Stimulated activated naive CD8-positive, alpha-beta T cell treated with anti-CD3 and anti-CD28 coated beads, Interleukin-15, Interleukin-2, amounts not matched to agents 100 ng/mL and 50 ng/mL, for 24 hours (primary cell): ENCODE data around the gene ENTPD3.
A peak's percentile ranks its signal among the peaks of the same experiment; 100 is the strongest.

ENCODE experiments used
- H3K27ac Mint-ChIP-seq: one replicate; pipeline ENCODE4 v1.8.0; 2021; ENCODE audit warnings: mild to moderate bottlenecking, mixed read lengths
- H3K27me3 Mint-ChIP-seq: one replicate; pipeline ENCODE4 v1.8.0; 2021; ENCODE audit warnings: mixed read lengths
- H3K36me3 Mint-ChIP-seq: one replicate; pipeline ENCODE4 v1.8.0; 2021; ENCODE audit warnings: low read depth, mixed read lengths
- H3K4me1 Mint-ChIP-seq: one replicate; pipeline ENCODE4 v1.8.0; 2021; ENCODE audit warnings: low read depth, mixed read lengths
- H3K4me3 Mint-ChIP-seq: one replicate; pipeline ENCODE4 v1.8.0; 2021; ENCODE audit warnings: mild to moderate bottlenecking, mixed read lengths
- H3K9me3 Mint-ChIP-seq: one replicate; pipeline ENCODE4 v1.8.0; 2021; ENCODE audit warnings: mixed read lengths

The ENTPD3 gene

GRCh38 chr3:40464339-40465110 lies 77.5 kb downstream of the ENTPD3 start:
- H3K4me3 Mint-ChIP-seq: no peak overlapping the region
- H3K27me3 Mint-ChIP-seq: no peaks in the 10 kb centered on the region
- H3K4me1 Mint-ChIP-seq: peaks cover 34% of the 10 kb centered on the region
- no peaks in the 10 kb centered on the region for H3K9me3 Mint-ChIP-seq
- H3K27ac Mint-ChIP-seq: peak overlapping the region; percentile 63
- H3K36me3 Mint-ChIP-seq: peaks cover 64% of the 10 kb centered on the region

GRCh38 chr3:40465111-40465407 lies 78.1 kb downstream of the ENTPD3 start:
- no peaks in the 10 kb centered on the region for H3K9me3 Mint-ChIP-seq
- H3K36me3 Mint-ChIP-seq: peaks cover 59% of the 10 kb centered on the region
- H3K4me1 Mint-ChIP-seq: peaks cover 29% of the 10 kb centered on the region
- no peaks in the 10 kb centered on the region for H3K27me3 Mint-ChIP-seq
- peak overlapping the region; percentile 62 for H3K27ac Mint-ChIP-seq
- H3K4me3 Mint-ChIP-seq: no peak overlapping the region

GRCh38 chr3:40465456-40465855 lies 78.5 kb downstream of the ENTPD3 start:
- peaks cover 25% of the 10 kb centered on the region for H3K4me1 Mint-ChIP-seq
- peak overlapping the region; percentile 62 for H3K27ac Mint-ChIP-seq
- no peaks in the 10 kb centered on the region for H3K27me3 Mint-ChIP-seq
- H3K4me3 Mint-ChIP-seq: no peak overlapping the region
- peaks cover 55% of the 10 kb centered on the region for H3K36me3 Mint-ChIP-seq
- H3K9me3 Mint-ChIP-seq: no peaks in the 10 kb centered on the region

GRCh38 chr3:40468018-40468417 lies 81.0 kb downstream of the ENTPD3 start:
- no peak overlapping the region for H3K27ac Mint-ChIP-seq
- H3K36me3 Mint-ChIP-seq: peaks cover 33% of the 10 kb centered on the region
- no peaks in the 10 kb centered on the region for H3K27me3 Mint-ChIP-seq
- H3K4me3 Mint-ChIP-seq: no peak overlapping the region
- peaks cover 11% of the 10 kb centered on the region for H3K4me1 Mint-ChIP-seq
- H3K9me3 Mint-ChIP-seq: no peaks in the 10 kb centered on the region

GRCh38 chr3:40470701-40471100 lies 83.7 kb downstream of the ENTPD3 start:
- Mint-ChIP-seq H3K4me1 (no peaks in the 10 kb centered on the region), H3K4me3 (no peak overlapping the region), H3K36me3 (peaks cover 6% of the 10 kb centered on the region), H3K27ac (no peak overlapping the region), H3K9me3 (no peaks in the 10 kb centered on the region), H3K27me3 (no peaks in the 10 kb centered on the region)

- H3K4me1 Mint-ChIP-seq: peaks cover 17% of the 10 kb centered on the region
- peaks cover 15% of the 10 kb centered on the region for H3K36me3 Mint-ChIP-seq
- H3K27ac Mint-ChIP-seq: peak within 1 kb of the TSS; percentile 91
- H3K9me3 Mint-ChIP-seq: no peaks in the 10 kb centered on the region
- H3K27me3 Mint-ChIP-seq: no peaks in the 10 kb centered on the region
- peak within 1 kb of the TSS; percentile 87 for H3K4me3 Mint-ChIP-seq
These were observed 89.8 kb downstream of the ENTPD3 start, which contains the start of gene ZNF619 for GRCh38 chr3:40476478-40477470. TSS of gene ZNF619 (plus strand) at chr3:40477122. CDS start at chr3:40477980, 858 bp downstream.

GRCh38 chr3:40477666-40478065 lies 90.7 kb downstream of the ENTPD3 start:
- H3K9me3 Mint-ChIP-seq: no peaks in the 10 kb centered on the region
- H3K27me3 Mint-ChIP-seq: no peaks in the 10 kb centered on the region
- H3K27ac Mint-ChIP-seq: peak overlapping the region; percentile 91
- H3K36me3 Mint-ChIP-seq: peaks cover 21% of the 10 kb centered on the region
- H3K4me3 Mint-ChIP-seq: peak overlapping the region; percentile 87
- peaks cover 17% of the 10 kb centered on the region for H3K4me1 Mint-ChIP-seq
